GM21360 (cell line): ENCODE measurements around the gene TUT4.
A peak's percentile ranks its signal among the peaks of the same experiment; 100 is the strongest.

Experiments used
- ATAC-seq: cut with Tn5 transposase; IDR thresholded peaks from one replicate; pipeline ENCODE4 v1.9.1; 2021; ENCODE audit warnings: mild to moderate bottlenecking, moderate library complexity; ENCODE audit not compliant: unreplicated experiment

Gene TUT4

GRCh38 chr1:52416811-52417210 lies 136.1 kb downstream of the TUT4 start:
- no peak for ATAC-seq

GRCh38 chr1:52414942-52415341 lies 137.9 kb downstream of the TUT4 start:
- ATAC-seq = no peak

GRCh38 chr1:52413410-52413989 lies 139.4 kb downstream of the TUT4 start:
- no peak for ATAC-seq

GRCh38 chr1:52404975-52405338 lies 147.9 kb downstream of the TUT4 start:
- ATAC-seq = no peak

GRCh38 chr1:52404116-52404974 lies 148.5 kb downstream of the TUT4 start, which contains the start of the genes ORC1 and PRPF38A:
ORC1 (minus strand) TSS chr1:52404423; CDS start chr1:52402223, 2,200 bp downstream.
PRPF38A (plus strand) TSS chr1:52404602; CDS start chr1:52404750, 148 bp downstream.
- peak; percentile 89 for ATAC-seq

- peak; percentile 32 for ATAC-seq
These were observed 149.3 kb downstream of the TUT4 start for GRCh38 chr1:52403566-52404115.

- ATAC-seq = no peak
These were observed 150.0 kb downstream of the TUT4 start for GRCh38 chr1:52402860-52403240.

GRCh38 chr1:52400131-52400530 lies 152.8 kb downstream of the TUT4 start:
- ATAC-seq = no peak

- no peak for ATAC-seq
These were observed 153.3 kb downstream of the TUT4 start for GRCh38 chr1:52399629-52400028.

GRCh38 chr1:52393174-52393573 lies 159.7 kb downstream of the TUT4 start:
- ATAC-seq = no peak

- no peak for ATAC-seq
These were observed 166.4 kb downstream of the TUT4 start for GRCh38 chr1:52386458-52386857.

GRCh38 chr1:52385376-52385775 lies 167.5 kb downstream of the TUT4 start:
- no peak for ATAC-seq
